ENCODE data around the gene NFIC. TPM values are rescaled to one million over a fixed set of nuclear protein-coding genes. Genes with fewer than 3 reads are reported as not detected.

Gene NFIC
- total RNA-seq, 1 experiment from 2014 or later = 8.0 TPM

GRCh38 chr19:3357992-3358688, 8.2 kb upstream of the NFIC start:
- H4K20me1 ChIP-seq (ENCODE audit: control insufficient read depth, insufficient read depth, insufficient read length) = peaks cover 2% of the 10 kb centered on the region
- H3T11ph ChIP-seq (ENCODE audit: low read length) = no peak overlapping the region
- H3K79me1 ChIP-seq (ENCODE audit: insufficient read depth, low read depth, low read length, poor library complexity, severe bottlenecking) = no peaks in the 10 kb centered on the region
- peaks cover 67% of the 10 kb centered on the region for H3K27me3 ChIP-seq (ENCODE audit: insufficient read depth, low read length)
- no peaks in the 10 kb centered on the region; the same call in 1 of the 2 replicates for H3K4me1 ChIP-seq (ENCODE audit: insufficient read depth, low read length)
- H3K27ac ChIP-seq (ENCODE audit: insufficient read length, low read depth, low read length) = no peak overlapping the region
- peak overlapping the region; percentile 36 to 70 for H3K4me3 Mint-ChIP-seq
- H3K14ac ChIP-seq (ENCODE audit: insufficient read depth, low read length) = no peak overlapping the region
- H3K27ac Mint-ChIP-seq = no peak overlapping the region
- no peak for TF ChIP-seq CTCF (conservative IDR thresholded peaks at IDR 0.05)
- WGBS (ENCODE audit: extremely low coverage, insufficient read length, low lambda C conversion rate) = no CpG with 5 or more reads among the region's 38 CpGs
- H4K8ac ChIP-seq (replicated peaks; ENCODE audit: insufficient read length, low read depth, low read length) = no peak overlapping the region
- H3K27me3 Mint-ChIP-seq (ENCODE audit: low read depth) = peaks cover 87% of the 10 kb centered on the region
- no peak overlapping the region for H2BK15ac ChIP-seq (ENCODE audit: low read depth, low read length)
- H3K4me2 ChIP-seq (ENCODE audit: insufficient read depth, insufficient read length, low read length) = no peak overlapping the region
- peaks cover 3 to 23% of the 10 kb centered on the region in 2 experiments; a peak in 3 of 4 replicates for H3K4me1 Mint-ChIP-seq
- H2AFZ ChIP-seq (ENCODE audit: low read length) = no peak overlapping the region
- H3K9ac ChIP-seq (ENCODE audit: extremely low read depth, insufficient read length, low read length) = no peak overlapping the region
- H2BK5ac ChIP-seq (ENCODE audit: insufficient read length, low read length) = no peak overlapping the region
- no peak overlapping the region for H3K18ac ChIP-seq (ENCODE audit: insufficient read length, low read depth, low read length)
- no peak overlapping the region for H2AK5ac ChIP-seq (ENCODE audit: insufficient read length, low read length)
- no peak for DNase-seq
- H2BK120ac ChIP-seq (ENCODE audit: low read depth, low read length, poor library complexity, severe bottlenecking) = no peak overlapping the region
- H3K4ac ChIP-seq (ENCODE audit: low read depth, low read length) = no peak overlapping the region
- no peak overlapping the region for H3K23ac ChIP-seq (ENCODE audit: insufficient read length, low read depth, low read length)
- H3K36me3 Mint-ChIP-seq (ENCODE audit: insufficient read depth in 1 of 3, low read depth in 3 of 3) = peaks cover 0 to 4% (median 0%) of the 10 kb centered on the region in 3 experiments; a peak in 3 of 7 replicates
- H3K9me3 Mint-ChIP-seq = peaks cover 11 to 17% of the 10 kb centered on the region in 2 experiments
- no peak overlapping the region for H2BK12ac ChIP-seq (ENCODE audit: insufficient read length, low read depth, low read length)
- H4K91ac ChIP-seq (ENCODE audit: insufficient read length, low read depth, low read length) = no peak overlapping the region
- H4K5ac ChIP-seq (ENCODE audit: insufficient read length, low read depth, low read length) = no peak overlapping the region
- H3K23me2 ChIP-seq (ENCODE audit: insufficient read length, low read depth, low read length, poor library complexity, severe bottlenecking) = no peaks in the 10 kb centered on the region
- no peaks in the 10 kb centered on the region for H3K79me2 ChIP-seq (ENCODE audit: insufficient read depth, low read length)
- no peak overlapping the region for H2BK20ac ChIP-seq (ENCODE audit: low read depth, low read length, poor library complexity, severe bottlenecking)
- H3K9me3 ChIP-seq (ENCODE audit: control insufficient read depth, low read depth, low read length) = no peaks in the 10 kb centered on the region
- no peak overlapping the region for H3K56ac ChIP-seq (ENCODE audit: insufficient read length, low read depth, low read length)
